ENCODE measurements around the gene KATNAL1. TPM values are rescaled to one million over a fixed set of nuclear protein-coding genes. Genes with fewer than 3 reads are reported as not detected.
A peak's percentile ranks its signal among the peaks of the same experiment; 100 is the strongest.
"Not testable (repeated sequence)": the region's sequence is repeated elsewhere in the genome, so short reads cannot be mapped to it uniquely, and the experiment has no call there.

KATNAL1 gene
- polyA plus RNA-seq, 3 donors = 0.49 to 1.2 (median 1.0) TPM

DNA sequence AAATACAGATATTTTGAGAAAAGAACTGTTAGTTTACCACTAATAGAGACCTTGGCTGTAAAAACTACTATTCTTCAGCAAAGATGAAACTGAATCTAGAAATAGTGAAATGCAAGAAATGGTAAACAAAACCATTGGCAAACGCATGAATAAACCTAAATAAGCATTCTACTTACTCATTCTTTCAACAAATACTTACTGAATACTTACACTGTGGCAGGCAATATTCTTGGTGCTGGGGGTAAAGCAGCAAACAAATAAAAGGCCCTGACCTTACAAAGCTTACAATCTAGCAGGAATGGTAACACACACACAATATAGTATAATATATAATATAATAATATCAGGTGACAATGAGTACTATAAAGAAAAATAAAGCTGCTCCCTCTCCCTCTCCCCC is 38.7 kb downstream of the KATNAL1 start:
- Histone ChIP-seq H3K9me3 (replicated peaks in 1 of 2; ENCODE audit: control insufficient read depth in 1 of 2, insufficient read depth in 1 of 2, low read length in 2 of 2) (no peaks in the 10 kb centered on the region), H3K27me3 (ENCODE audit: control insufficient read depth in 2 of 2, insufficient read depth in 2 of 2, low read length in 2 of 2) (no peaks in the 10 kb centered on the region), H3K27ac (ENCODE audit: low read depth in 1 of 2, low read length in 2 of 2) (no peak overlapping the region), H3K9ac (ENCODE audit: insufficient read depth, low read length, poor library complexity, severe bottlenecking) (no peak overlapping the region), H3K36me3 (replicated peaks in 1 of 2; ENCODE audit: control insufficient read depth in 1 of 2, insufficient read depth in 2 of 2, low read length in 2 of 2) (no peaks in the 10 kb centered on the region), H3K4me2 (replicated peaks; ENCODE audit: extremely low read depth, low read length, poor library complexity, severe bottlenecking) (no peak overlapping the region), H3K4me3 (replicated peaks in 1 of 3; ENCODE audit: low read depth in 2 of 3, low read length in 3 of 3) (no peak overlapping the region), H4K20me1 (ENCODE audit: insufficient read depth, low read length) (no peaks in the 10 kb centered on the region), H3K4me1 (ENCODE audit: control insufficient read depth in 1 of 2, insufficient read depth in 2 of 2, low read length in 2 of 2) (no peaks in the 10 kb centered on the region), H3K79me2 (ENCODE audit: insufficient read depth, low read length) (no peaks in the 10 kb centered on the region), H2AFZ (ENCODE audit: insufficient read depth, low read depth, low read length, poor library complexity, severe bottlenecking) (no peak overlapping the region)
- Mint-ChIP-seq H3K4me1 (no peaks in the 10 kb centered on the region), H3K4me3 (no peak overlapping the region), H3K27ac (no peak overlapping the region), H3K36me3 (peaks cover 8 to 11% of the 10 kb centered on the region in 2 donors), H3K27me3 (ENCODE audit: low read depth in 3 of 3) (peaks cover 0 to 2% (median 0%) of the 10 kb centered on the region in 3 donors), H3K9me3 (peaks cover 0 to 3% (median 0%) of the 10 kb centered on the region in 7 donors)
- intact Hi-C loops (cut with micrococcal nuclease) = no loop called here
- no peak for DNase-seq
- TF ChIP-seq, protein P1, sequence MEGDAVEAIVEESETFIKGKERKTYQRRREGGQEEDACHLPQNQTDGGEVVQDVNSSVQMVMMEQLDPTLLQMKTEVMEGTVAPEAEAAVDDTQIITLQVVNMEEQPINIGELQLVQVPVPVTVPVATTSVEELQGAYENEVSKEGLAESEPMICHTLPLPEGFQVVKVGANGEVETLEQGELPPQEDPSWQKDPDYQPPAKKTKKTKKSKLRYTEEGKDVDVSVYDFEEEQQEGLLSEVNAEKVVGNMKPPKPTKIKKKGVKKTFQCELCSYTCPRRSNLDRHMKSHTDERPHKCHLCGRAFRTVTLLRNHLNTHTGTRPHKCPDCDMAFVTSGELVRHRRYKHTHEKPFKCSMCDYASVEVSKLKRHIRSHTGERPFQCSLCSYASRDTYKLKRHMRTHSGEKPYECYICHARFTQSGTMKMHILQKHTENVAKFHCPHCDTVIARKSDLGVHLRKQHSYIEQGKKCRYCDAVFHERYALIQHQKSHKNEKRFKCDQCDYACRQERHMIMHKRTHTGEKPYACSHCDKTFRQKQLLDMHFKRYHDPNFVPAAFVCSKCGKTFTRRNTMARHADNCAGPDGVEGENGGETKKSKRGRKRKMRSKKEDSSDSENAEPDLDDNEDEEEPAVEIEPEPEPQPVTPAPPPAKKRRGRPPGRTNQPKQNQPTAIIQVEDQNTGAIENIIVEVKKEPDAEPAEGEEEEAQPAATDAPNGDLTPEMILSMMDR (IDR thresholded peaks at IDR 0.05) = no peak
- WGBS (ENCODE audit: insufficient coverage) = no CpG with 5 or more reads among the region's 1 CpG

DNA sequence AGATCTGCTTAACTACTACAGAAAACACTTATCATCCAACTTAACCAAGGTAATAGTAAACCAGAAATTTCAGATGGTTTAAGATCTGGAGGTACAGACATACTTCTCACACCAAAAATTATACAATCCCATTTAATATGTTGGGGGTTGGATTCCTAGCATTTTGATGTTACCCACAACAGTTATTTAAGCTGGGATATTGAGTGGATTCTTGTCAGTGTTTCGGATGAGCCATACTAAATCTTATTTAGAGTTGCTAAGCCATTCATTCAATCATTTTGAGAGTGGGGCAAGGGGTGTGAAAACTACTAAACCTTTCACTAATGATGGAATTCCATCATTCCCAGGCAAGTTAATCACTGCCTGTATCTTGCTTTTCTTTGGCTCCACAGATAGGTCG is 40.6 kb downstream of the KATNAL1 start:
- Histone ChIP-seq H2AFZ (ENCODE audit: insufficient read depth, low read depth, low read length, poor library complexity, severe bottlenecking) (no peak overlapping the region), H3K4me1 (ENCODE audit: control insufficient read depth in 1 of 2, insufficient read depth in 2 of 2, low read length in 2 of 2) (no peaks in the 10 kb centered on the region), H4K20me1 (ENCODE audit: insufficient read depth, low read length) (no peaks in the 10 kb centered on the region), H3K4me3 (replicated peaks in 1 of 3; ENCODE audit: low read depth in 2 of 3, low read length in 3 of 3) (no peak overlapping the region), H3K4me2 (replicated peaks; ENCODE audit: extremely low read depth, low read length, poor library complexity, severe bottlenecking) (no peak overlapping the region), H3K9me3 (replicated peaks in 1 of 2; ENCODE audit: control insufficient read depth in 1 of 2, insufficient read depth in 1 of 2, low read length in 2 of 2) (no peaks in the 10 kb centered on the region), H3K27ac (ENCODE audit: low read depth in 1 of 2, low read length in 2 of 2) (no peak overlapping the region), H3K36me3 (replicated peaks in 1 of 2; ENCODE audit: control insufficient read depth in 1 of 2, insufficient read depth in 2 of 2, low read length in 2 of 2) (no peaks in the 10 kb centered on the region), H3K79me2 (ENCODE audit: insufficient read depth, low read length) (no peaks in the 10 kb centered on the region), H3K27me3 (ENCODE audit: control insufficient read depth in 2 of 2, insufficient read depth in 2 of 2, low read length in 2 of 2) (no peaks in the 10 kb centered on the region), H3K9ac (ENCODE audit: insufficient read depth, low read length, poor library complexity, severe bottlenecking) (no peak overlapping the region)
- DNase-seq = no peak
- no peaks in the 10 kb centered on the region for H3K4me1 Mint-ChIP-seq
- peaks cover 5% of the 10 kb centered on the region in 2 donors for H3K36me3 Mint-ChIP-seq
- no peak overlapping the region for H3K27ac Mint-ChIP-seq
- no peak overlapping the region for H3K4me3 Mint-ChIP-seq
- TF ChIP-seq, protein P1 (IDR thresholded peaks at IDR 0.05) = no peak
- H3K27me3 Mint-ChIP-seq (ENCODE audit: low read depth in 3 of 3) = no peaks in the 10 kb centered on the region
- intact Hi-C loops (cut with micrococcal nuclease) = no loop called here
- WGBS (ENCODE audit: insufficient coverage) = no CpG with 5 or more reads among the region's 2 CpGs
- peaks cover 0 to 7% (median 2%) of the 10 kb centered on the region in 7 donors for H3K9me3 Mint-ChIP-seq

DNA sequence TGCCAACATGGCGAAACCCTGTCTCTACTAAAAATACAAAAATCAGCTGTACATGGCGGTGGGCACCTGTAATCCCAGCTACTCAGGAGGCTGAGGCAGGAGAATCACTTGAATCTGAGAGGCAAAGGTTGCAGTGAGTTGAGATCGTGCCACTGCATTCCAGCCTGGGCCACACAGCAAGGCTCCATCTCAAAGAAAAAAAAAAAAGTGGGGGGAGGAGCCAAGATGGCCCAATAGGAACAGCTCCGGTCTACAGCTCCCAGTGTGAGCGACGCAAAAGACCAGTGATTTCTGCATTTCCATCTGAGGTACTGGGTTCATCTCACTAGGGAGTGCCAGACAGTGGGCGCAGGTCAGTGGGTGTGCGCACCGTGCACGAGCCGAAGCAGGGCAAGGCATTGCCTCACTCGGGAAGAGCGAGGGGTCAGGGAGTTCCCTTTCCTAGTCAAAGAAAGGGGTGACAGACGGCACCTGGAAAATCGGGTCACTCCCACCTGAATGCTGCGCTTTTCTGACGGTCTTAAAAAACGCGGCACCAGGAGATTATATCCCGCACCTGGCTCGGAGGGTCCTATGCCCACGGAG is 48.1 kb downstream of the KATNAL1 start:
- H3K27me3 ChIP-seq (ENCODE audit: control insufficient read depth in 2 of 2, insufficient read depth in 2 of 2, low read length in 2 of 2); H3K79me2 ChIP-seq (ENCODE audit: insufficient read depth, low read length); H4K20me1 ChIP-seq (ENCODE audit: insufficient read depth, low read length); H3K36me3 ChIP-seq (replicated peaks in 1 of 2; ENCODE audit: control insufficient read depth in 1 of 2, insufficient read depth in 2 of 2, low read length in 2 of 2); H3K27me3 Mint-ChIP-seq (ENCODE audit: low read depth in 3 of 3); H3K9me3 ChIP-seq (replicated peaks in 1 of 2; ENCODE audit: control insufficient read depth in 1 of 2, insufficient read depth in 1 of 2, low read length in 2 of 2); H3K4me3 Mint-ChIP-seq; H3K9ac ChIP-seq (ENCODE audit: insufficient read depth, low read length, poor library complexity, severe bottlenecking); DNase-seq; H3K4me3 ChIP-seq (replicated peaks in 1 of 3; ENCODE audit: low read depth in 2 of 3, low read length in 3 of 3); H3K4me1 ChIP-seq (ENCODE audit: control insufficient read depth in 1 of 2, insufficient read depth in 2 of 2, low read length in 2 of 2); H2AFZ ChIP-seq (ENCODE audit: insufficient read depth, low read depth, low read length, poor library complexity, severe bottlenecking); H3K36me3 Mint-ChIP-seq; H3K9me3 Mint-ChIP-seq; intact Hi-C loops (cut with micrococcal nuclease); H3K4me1 Mint-ChIP-seq; H3K27ac ChIP-seq (ENCODE audit: low read depth in 1 of 2, low read length in 2 of 2); H3K4me2 ChIP-seq (replicated peaks; ENCODE audit: extremely low read depth, low read length, poor library complexity, severe bottlenecking): not testable (repeated sequence)
- WGBS (ENCODE audit: insufficient coverage) = 98% methylated on average over 9 of the region's 22 CpGs
- peak overlapping the region in 1 of 7 donors; percentile 69 for H3K27ac Mint-ChIP-seq

Data from CD14-positive monocyte (primary cell).